HTERT RPE-1 (cell line): ENCODE measurements around the gene LRRC15.

ENCODE experiments used
- in situ Hi-C: fragments of 300-500 bp; cut with MboI; formaldehyde crosslinking; loops from 4 replicates; pipeline ENCODE4 v1.14.3; 2020; ENCODE audit warnings: low sequenced_read_pairs

Gene LRRC15

GRCh38 chr3:194364652-194365434, 4.7 kb downstream of the LRRC15 start:
- in situ Hi-C loops, result no loop called here

GRCh38 chr3:194364314-194364651, 5.3 kb downstream of the LRRC15 start:
- in situ Hi-C loops, result no loop called here

- in situ Hi-C loops, result no loop called here
Observed at GRCh38 chr3:194360568-194360967, 9.0 kb downstream of the LRRC15 start.

- in situ Hi-C loops, result no loop called here
Observed at GRCh38 chr3:194357681-194358080, 11.9 kb downstream of the LRRC15 start.

GRCh38 chr3:194355379-194355778, 14.2 kb downstream of the LRRC15 start:
- in situ Hi-C loops, result no loop called here

- in situ Hi-C loops, result no loop called here
Observed at GRCh38 chr3:194354315-194354714, 15.2 kb downstream of the LRRC15 start.

- in situ Hi-C loops, result no loop called here
Observed at GRCh38 chr3:194352667-194353246, 16.8 kb downstream of the LRRC15 start.

- in situ Hi-C loops, result no loop called here
Observed at GRCh38 chr3:194351952-194352536, 17.5 kb downstream of the LRRC15 start.

- in situ Hi-C loops, result no loop called here
Observed at GRCh38 chr3:194351080-194351672, 18.4 kb downstream of the LRRC15 start, which contains the start of gene CPN2. CPN2 (minus strand) TSS chr3:194351328; CDS start chr3:194342702, 8,626 bp downstream.

GRCh38 chr3:194350726-194351071, 18.8 kb downstream of the LRRC15 start:
- in situ Hi-C loops, result no loop called here

GRCh38 chr3:194348354-194348753, 21.2 kb downstream of the LRRC15 start:
- in situ Hi-C loops, result no loop called here

- in situ Hi-C loops, result no loop called here
Observed at GRCh38 chr3:194346621-194347020, 22.9 kb downstream of the LRRC15 start.

- in situ Hi-C loops, result no loop called here
Observed at GRCh38 chr3:194346035-194346434, 23.5 kb downstream of the LRRC15 start.

GRCh38 chr3:194344012-194344411, 25.5 kb downstream of the LRRC15 start:
- in situ Hi-C loops, result no loop called here

- in situ Hi-C loops, result no loop called here
Observed at GRCh38 chr3:194343561-194343893, 26.0 kb downstream of the LRRC15 start.

GRCh38 chr3:194342861-194343560, 26.5 kb downstream of the LRRC15 start:
- in situ Hi-C loops, result no loop called here

- in situ Hi-C loops, result no loop called here
Observed at GRCh38 chr3:194340757-194341400, 28.7 kb downstream of the LRRC15 start.

- in situ Hi-C loops, result no loop called here
Observed at GRCh38 chr3:194339840-194340239, 29.7 kb downstream of the LRRC15 start.

- in situ Hi-C loops, result no loop called here
Observed at GRCh38 chr3:194339356-194339755, 30.2 kb downstream of the LRRC15 start.

- in situ Hi-C loops, result no loop called here
Observed at GRCh38 chr3:194337965-194338753, 31.4 kb downstream of the LRRC15 start.
